SK-N-MC (cell line): ENCODE data around the gene IGFL3.

Experiments used
- EZH2 ChIP-seq: fragments of 200-600 bp; sonication (generic); IDR thresholded peaks from one replicate; pipeline ENCODE4 v1.6.1; 2017; ENCODE audit warnings: antibody characterized with exemption
- FOXP2 ChIP-seq: optimal IDR thresholded peaks from 2 replicates; pipeline ENCODE3; 2011; ENCODE audit warnings: mild to moderate bottlenecking, moderate library complexity; ENCODE audit not compliant: insufficient read depth; ENCODE audit errors: extremely low read length, control extremely low read depth
- POLR2AphosphoS5 ChIP-seq: IDR thresholded peaks from 2 replicates; pipeline ENCODE4 v1.6.1; 2012; ENCODE audit warnings: mild to moderate bottlenecking, low read depth, low read length, borderline replicate concordance

- no peak for TF ChIP-seq POLR2AphosphoS5
- no peak for TF ChIP-seq EZH2
- no peak for TF ChIP-seq FOXP2
These were observed 38.6 kb downstream of the IGFL3 start for GRCh38 chr19:46085888-46086287.
